HepG2 (cell line): Measurements from ENCODE around the gene GDPGP1.

ENCODE experiments used
- AFF4 ChIP-seq: sonication (generic); formaldehyde crosslinking; IDR thresholded peaks from 2 replicates; pipeline ENCODE4 v1.4.0; 2020; ENCODE audit warnings: missing genetic modification reagents
- HIC2 ChIP-seq: sonication (generic); formaldehyde crosslinking; IDR thresholded peaks from 2 replicates; pipeline ENCODE4 v1.9.0; 2022; ENCODE audit warnings: low read depth, missing genetic modification reagents
- HMGXB4 ChIP-seq, 2 experiments: sonication (generic) in 1 of 2; formaldehyde crosslinking in 1 of 2; IDR thresholded peaks; 2 replicates each; pipeline versions ENCODE4 v1.4.0 to v1.6.1; 2018 to 2020; ENCODE audit warnings: missing genetic modification reagents in 2 of 2, borderline replicate concordance in 1 of 2, low read depth in 1 of 2, mild to moderate bottlenecking in 1 of 2, missing biosample characterization in 1 of 2
- KMT2A ChIP-seq: sonication (generic); formaldehyde crosslinking; IDR thresholded peaks from 2 replicates; pipeline ENCODE4 v1.4.0; 2020; ENCODE audit warnings: missing genetic modification reagents
- PAX8 ChIP-seq: sonication (generic); formaldehyde crosslinking; IDR thresholded peaks from 2 replicates; pipeline ENCODE4 v1.8.0; 2022; ENCODE audit warnings: mild to moderate bottlenecking, missing genetic modification reagents, borderline replicate concordance
- RNF2 ChIP-seq: fragments of 450-650 bp; conservative IDR thresholded peaks from 2 replicates; pipeline ENCODE4 v1.6.1; 2016; ENCODE audit warnings: low read depth
- SRSF9 ChIP-seq: fragments of 200-400 bp; formaldehyde crosslinking; IDR thresholded peaks from 2 replicates; pipeline ENCODE4 v1.6.1; 2018; ENCODE audit warnings: borderline replicate concordance, mild to moderate bottlenecking, low read depth, low read length; ENCODE audit not compliant: insufficient read depth, poor library complexity, severe bottlenecking
- ZNF121 ChIP-seq: sonication (generic); formaldehyde crosslinking; IDR thresholded peaks from 2 replicates; pipeline ENCODE4 v1.5.0; 2020; ENCODE audit warnings: mild to moderate bottlenecking, missing genetic modification reagents
- ZNF317 ChIP-seq: sonication (generic); formaldehyde crosslinking; IDR thresholded peaks from 2 replicates; pipeline ENCODE4 v1.5.0; 2020; ENCODE audit warnings: mild to moderate bottlenecking, missing genetic modification reagents
- ZNF501 ChIP-seq: sonication (generic); formaldehyde crosslinking; IDR thresholded peaks from 2 replicates; pipeline ENCODE4 v1.5.1; 2020; ENCODE audit warnings: mild to moderate bottlenecking, moderate library complexity, missing genetic modification reagents
- ZNF510 ChIP-seq: sonication (generic); formaldehyde crosslinking; IDR thresholded peaks from 2 replicates; pipeline ENCODE4 v1.4.0; 2020; ENCODE audit warnings: low read depth, mild to moderate bottlenecking, missing genetic modification reagents
- TF ChIP-seq, protein P1 (sequence below): sonication (generic); formaldehyde crosslinking; IDR thresholded peaks from 2 replicates; pipeline ENCODE4 v1.5.0; 2020; ENCODE audit warnings: mild to moderate bottlenecking, missing genetic modification reagents

DNA sequence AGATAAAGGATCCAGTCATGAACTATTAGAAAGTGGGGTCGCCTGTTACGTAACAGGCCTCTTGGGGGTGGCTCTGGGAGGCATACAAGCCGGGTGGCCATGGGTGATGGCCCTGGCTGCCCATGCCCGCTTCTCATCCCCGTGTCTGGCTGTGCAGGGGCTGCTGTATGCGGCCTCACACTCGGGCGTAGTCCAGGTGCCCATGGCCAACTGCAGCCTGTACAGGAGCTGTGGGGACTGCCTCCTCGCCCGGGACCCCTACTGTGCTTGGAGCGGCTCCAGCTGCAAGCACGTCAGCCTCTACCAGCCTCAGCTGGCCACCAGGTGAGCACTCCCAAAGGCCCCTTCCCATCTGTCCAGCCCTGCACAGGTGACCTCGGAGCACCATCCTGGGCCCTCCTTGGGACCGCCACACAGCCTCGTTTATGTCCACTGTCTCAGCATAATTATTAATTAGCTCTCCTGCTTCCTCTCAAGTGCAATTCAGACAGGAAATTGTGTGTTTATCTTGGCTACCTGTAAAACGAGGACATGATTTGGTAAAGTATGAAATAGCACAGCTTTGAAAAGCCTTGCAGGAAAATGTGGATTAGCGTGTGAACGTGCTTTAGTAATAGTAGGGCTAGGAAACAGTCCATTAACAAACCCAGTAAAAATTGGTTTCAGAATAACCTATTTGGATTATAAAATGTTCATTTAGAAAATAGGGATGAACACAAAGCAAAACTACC, 8.3 kb upstream of the GDPGP1 start:
- TF ChIP-seq, protein P1, sequence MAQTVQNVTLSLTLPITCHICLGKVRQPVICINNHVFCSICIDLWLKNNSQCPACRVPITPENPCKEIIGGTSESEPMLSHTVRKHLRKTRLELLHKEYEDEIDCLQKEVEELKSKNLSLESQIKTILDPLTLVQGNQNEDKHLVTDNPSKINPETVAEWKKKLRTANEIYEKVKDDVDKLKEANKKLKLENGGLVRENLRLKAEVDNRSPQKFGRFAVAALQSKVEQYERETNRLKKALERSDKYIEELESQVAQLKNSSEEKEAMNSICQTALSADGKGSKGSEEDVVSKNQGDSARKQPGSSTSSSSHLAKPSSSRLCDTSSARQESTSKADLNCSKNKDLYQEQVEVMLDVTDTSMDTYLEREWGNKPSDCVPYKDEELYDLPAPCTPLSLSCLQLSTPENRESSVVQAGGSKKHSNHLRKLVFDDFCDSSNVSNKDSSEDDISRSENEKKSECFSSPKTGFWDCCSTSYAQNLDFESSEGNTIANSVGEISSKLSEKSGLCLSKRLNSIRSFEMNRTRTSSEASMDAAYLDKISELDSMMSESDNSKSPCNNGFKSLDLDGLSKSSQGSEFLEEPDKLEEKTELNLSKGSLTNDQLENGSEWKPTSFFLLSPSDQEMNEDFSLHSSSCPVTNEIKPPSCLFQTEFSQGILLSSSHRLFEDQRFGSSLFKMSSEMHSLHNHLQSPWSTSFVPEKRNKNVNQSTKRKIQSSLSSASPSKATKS (CRISPR knock-in tag): no peak
- no peak for TF ChIP-seq ZNF121
- no peak for TF ChIP-seq ZNF317 (CRISPR knock-in tag)
- no peak for TF ChIP-seq SRSF9
- no peak for TF ChIP-seq ZNF510
- TF ChIP-seq ZNF501 (CRISPR knock-in tag): no peak
- no peak for TF ChIP-seq HMGXB4 (CRISPR knock-in tag; IDR thresholded peaks at IDR 0.05; ENCODE audit: borderline replicate concordance in 1 of 2, low read depth in 1 of 2)
- TF ChIP-seq PAX8 (CRISPR knock-in tag): no peak
- TF ChIP-seq HIC2 (CRISPR knock-in tag): no peak
- no peak for TF ChIP-seq RNF2
- TF ChIP-seq AFF4 (CRISPR knock-in tag): no peak
- no peak for TF ChIP-seq KMT2A
